Endothelial cell of umbilical vein (primary cell): ENCODE measurements around the gene INPP1. TPM values are rescaled to one million over a fixed set of nuclear protein-coding genes. Genes with fewer than 3 reads are reported as not detected.

Experiments
- BruUV-seq: library from RNA; stranded (reverse); fragments of 400-500 nt; replicated peaks from 2 replicates; lab custom pipeline; 2021; lab: Mats Ljungman, UMichigan
- CTCF ChIA-PET: fragments of 300-600, 350-600 bp; sonication (Branson Sonifier 250); formaldehyde crosslinking; loops from one replicate; lab custom pipeline; 2021; ENCODE audit warnings: antibody characterized with exemption, inconsistent platforms; lab: Charles Lee
- POLR2A ChIA-PET: fragments of 300-600, 350-600 bp; sonication (Branson Sonifier 250); formaldehyde crosslinking; loops from one replicate; lab custom pipeline; 2021; ENCODE audit warnings: antibody characterized with exemption, inconsistent platforms; lab: Charles Lee
- DNase-seq: peaks from one replicate; pipeline ENCODE4 v3.0.0-alpha.2; 2011; ENCODE audit warnings: low read depth, low spot score
- FAIRE-seq: peaks from 2 replicates; lab custom pipeline; 2011; peaks lifted over from hg19 to GRCh38; lab: Jason Lieb, UNC
- H2AFZ ChIP-seq: 2 replicates; pipeline ENCODE4 v1.6.0; 2012; ENCODE audit warnings: low read depth, low read length, control low read depth, inconsistent platforms
- H3K27ac ChIP-seq: 2 replicates; pipeline ENCODE4 v1.5.1; 2011; ENCODE audit warnings: low read depth, mild to moderate bottlenecking, control low read depth, low read length, moderate library complexity; ENCODE audit not compliant: insufficient read depth
- H3K27me3 ChIP-seq, 2 experiments: 2 replicates each; pipeline versions ENCODE4 v1.6.0 to v1.6.1; 2011; ENCODE audit warnings: low read length in 2 of 2, mixed read lengths in 1 of 2; ENCODE audit not compliant: control insufficient read depth in 2 of 2, insufficient read depth in 2 of 2
- H3K36me3 ChIP-seq, 2 experiments: 2 replicates in 1 of 2; 3 replicates in 1 of 2; pipeline ENCODE4 v1.5.1; 2011; ENCODE audit warnings: low read length in 2 of 2, mild to moderate bottlenecking in 1 of 2, moderate library complexity in 1 of 2; ENCODE audit not compliant: control insufficient read depth in 2 of 2, insufficient read depth in 2 of 2; ENCODE audit errors: extremely low read depth in 1 of 2
- H3K4me1 ChIP-seq: 3 replicates; pipeline ENCODE4 v1.5.1; 2011; ENCODE audit warnings: mild to moderate bottlenecking, low read length; ENCODE audit not compliant: control insufficient read depth, insufficient read depth; ENCODE audit errors: extremely low read depth
- H3K4me2 ChIP-seq: 2 replicates; pipeline ENCODE4 v1.6.1; 2011; ENCODE audit warnings: low read length, control low read depth, mixed read lengths; ENCODE audit not compliant: insufficient read depth
- H3K4me3 ChIP-seq, 3 experiments: fragments of 200-600 bp in 1 of 3; sonication (generic), shearing (Covaris generic) in 1 of 3; replicated peaks in 1 of 3; 2 replicates each; pipeline ENCODE4 v1.5.1; 2011 to 2016; ENCODE audit warnings: control low read depth in 3 of 3, low read length in 3 of 3, mild to moderate bottlenecking in 2 of 3, inconsistent platforms in 1 of 3, low read depth in 1 of 3, moderate library complexity in 1 of 3; ENCODE audit not compliant: insufficient read depth in 1 of 3
- H3K79me2 ChIP-seq: 2 replicates; pipeline ENCODE4 v1.6.0; 2012; ENCODE audit warnings: low read length, inconsistent platforms; ENCODE audit not compliant: control insufficient read depth, insufficient read depth
- H3K9ac ChIP-seq: replicated peaks from 2 replicates; pipeline ENCODE3; 2011; ENCODE audit warnings: low read length, control low read depth; ENCODE audit not compliant: insufficient read depth; ENCODE audit errors: extremely low read depth
- H3K9me1 ChIP-seq: replicated peaks from 3 replicates; pipeline ENCODE4 v1.6.0; 2011; ENCODE audit warnings: mild to moderate bottlenecking, low read length; ENCODE audit not compliant: control insufficient read depth, insufficient read depth; ENCODE audit errors: extremely low read depth
- H3K9me3 ChIP-seq: replicated peaks from 2 replicates; pipeline ENCODE4 v1.5.1; 2012; ENCODE audit warnings: low read length, inconsistent platforms; ENCODE audit not compliant: control insufficient read depth, insufficient read depth
- H4K20me1 ChIP-seq: replicated peaks from 2 replicates; pipeline ENCODE3; 2011; ENCODE audit warnings: mild to moderate bottlenecking, low read length; ENCODE audit not compliant: control insufficient read depth, insufficient read depth; ENCODE audit errors: extremely low read depth
- EZH2 ChIP-seq: IDR thresholded peaks from 2 replicates; pipeline ENCODE4 v1.6.1; 2012; ENCODE audit warnings: borderline replicate concordance, low read depth, mild to moderate bottlenecking, moderate library complexity, low read length, inconsistent platforms; ENCODE audit not compliant: severe bottlenecking
- FOS ChIP-seq: IDR thresholded peaks from 2 replicates; pipeline ENCODE4 v1.6.1; 2011; ENCODE audit warnings: mild to moderate bottlenecking, low read length, moderate library complexity, borderline replicate concordance; ENCODE audit not compliant: insufficient read depth
- GATA2 ChIP-seq: IDR thresholded peaks from 2 replicates; pipeline ENCODE4 v1.7.0; 2011; ENCODE audit warnings: low read depth, mild to moderate bottlenecking, moderate library complexity, mixed read lengths, low read length; ENCODE audit not compliant: insufficient read length, insufficient read depth
- JUN ChIP-seq: IDR thresholded peaks from 2 replicates; pipeline ENCODE4 v1.6.1; 2011; ENCODE audit warnings: borderline replicate concordance, low read depth; ENCODE audit not compliant: insufficient read length, insufficient read depth
- MYC ChIP-seq: IDR thresholded peaks from one replicate; pipeline ENCODE4 v1.6.1; 2011; ENCODE audit warnings: mild to moderate bottlenecking, low read depth, low read length
- POLR2A ChIP-seq: IDR thresholded peaks from 2 replicates; pipeline ENCODE4 v1.6.1; 2012; ENCODE audit warnings: low read depth, mild to moderate bottlenecking, control low read depth, low read length
- POLR2AphosphoS5 ChIP-seq: IDR thresholded peaks from 2 replicates; pipeline ENCODE4 v1.6.1; 2012; ENCODE audit warnings: low read depth, mild to moderate bottlenecking, control low read depth, low read length, moderate library complexity; ENCODE audit not compliant: insufficient read depth
- dilution Hi-C: fragments of 300-500 bp; cut with MboI; formaldehyde crosslinking; loops from one replicate; pipeline ENCODE4 v1.15.0; 2019; ENCODE audit warnings: low sequenced_read_pairs; ENCODE audit not compliant: extremely low pct_ligation_motif_present
- intact Hi-C: fragments of 100-400 bp; cut with micrococcal nuclease; formaldehyde crosslinking; loops from one replicate; pipeline ENCODE4 v1.10.0; 2022
- polyA plus RNA-seq, 4 experiments: library from polyadenylated mRNA; depleted of rRNA in 3 of 4; stranded (reverse) in 3 of 4; unstranded in 1 of 4; fragments of >200 nt; gene quantifications; 2 replicates each; pipeline versions ENCODE4 v1.2.1 to v1.2.3, GENCODE V29; 2011 to 2012; ENCODE audit warnings: missing spikeins in 1 of 4
- total RNA-seq: library from RNA; stranded (reverse); gene quantifications from 2 replicates; pipeline ENCODE4 v1.2.3, GENCODE V29; 2021
- TF ChIP-seq, protein P1 (sequence below): IDR thresholded peaks from 2 replicates; pipeline ENCODE4 v1.6.1; 2011; ENCODE audit not compliant: insufficient read depth, insufficient read length
- TF ChIP-seq, protein P2 (sequence below), 2 donors: IDR thresholded peaks; 1 replicate in 1 of 2; 2 replicates in 1 of 2; pipeline ENCODE4 v1.5.1; 2011; ENCODE audit warnings: low read length in 2 of 2, mild to moderate bottlenecking in 2 of 2, moderate library complexity in 2 of 2, control low read depth in 1 of 2, inconsistent platforms in 1 of 2, low read depth in 1 of 2; ENCODE audit not compliant: insufficient read depth in 1 of 2; ENCODE audit errors: extremely low read depth in 1 of 2

Gene INPP1
- total and polyA plus RNA-seq, 2 donors (not counting 3 experiments of a cell fraction or from before 2014, with no cell fraction given), result 10.6 to 36.8 TPM

DNA sequence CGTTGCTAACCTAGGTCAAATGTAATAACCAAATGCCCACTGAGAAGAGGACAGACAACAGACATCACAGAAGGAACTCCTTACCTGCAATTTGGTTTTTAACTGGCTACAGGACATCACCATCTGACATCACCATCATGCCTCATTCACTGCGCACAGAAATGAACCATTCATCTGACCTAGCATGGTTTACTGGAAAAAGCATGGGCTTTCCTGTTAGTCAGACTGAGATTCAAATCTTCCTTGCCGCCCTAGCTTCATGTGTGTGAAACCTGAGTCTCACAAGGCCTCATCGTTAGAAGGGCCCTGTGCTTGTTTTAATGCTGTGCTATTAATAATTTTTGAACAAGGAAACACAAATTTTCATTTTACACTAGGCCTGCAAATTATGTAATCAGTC is 22.7 kb upstream of the INPP1 start:
- intact Hi-C loops, result loop anchor here (1.0 kb wide), 1 partner anchor 560 kb away; the partner anchor contains the start of gene GLS
- dilution Hi-C loops, result no loop called here
- Histone ChIP-seq H3K27me3 (no peaks in the 10 kb centered on the region), H3K4me1 (peaks cover 18% of the 10 kb centered on the region), H3K4me2 (no peak overlapping the region), H3K9me3 (no peaks in the 10 kb centered on the region), H3K79me2 (peaks cover 4% of the 10 kb centered on the region), H3K36me3 (no peaks in the 10 kb centered on the region), H3K9ac (no peak overlapping the region), H3K4me3 (no peak overlapping the region), H4K20me1 (no peaks in the 10 kb centered on the region), H3K9me1 (no peaks in the 10 kb centered on the region), H3K27ac (no peak overlapping the region), H2AFZ (peak overlapping the region; percentile 60)
- ChIA-PET POLR2A (no interaction called here), CTCF (interaction anchor here (1.1 to 3.0 kb wide), 8 partner anchors 8 to 238 kb away, joined by 3 to 25 read pairs (median 10); partner anchors contain the start of gene INPP1)
- no peak for TF ChIP-seq EZH2
- TF ChIP-seq, protein P1, sequence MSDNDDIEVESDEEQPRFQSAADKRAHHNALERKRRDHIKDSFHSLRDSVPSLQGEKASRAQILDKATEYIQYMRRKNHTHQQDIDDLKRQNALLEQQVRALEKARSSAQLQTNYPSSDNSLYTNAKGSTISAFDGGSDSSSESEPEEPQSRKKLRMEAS, result no peak
- TF ChIP-seq GATA2, result no peak
- no peak for TF ChIP-seq JUN
- DNase-seq, result no peak
- FAIRE-seq, result no peak
- no TSS peak for BruUV-seq

DNA sequence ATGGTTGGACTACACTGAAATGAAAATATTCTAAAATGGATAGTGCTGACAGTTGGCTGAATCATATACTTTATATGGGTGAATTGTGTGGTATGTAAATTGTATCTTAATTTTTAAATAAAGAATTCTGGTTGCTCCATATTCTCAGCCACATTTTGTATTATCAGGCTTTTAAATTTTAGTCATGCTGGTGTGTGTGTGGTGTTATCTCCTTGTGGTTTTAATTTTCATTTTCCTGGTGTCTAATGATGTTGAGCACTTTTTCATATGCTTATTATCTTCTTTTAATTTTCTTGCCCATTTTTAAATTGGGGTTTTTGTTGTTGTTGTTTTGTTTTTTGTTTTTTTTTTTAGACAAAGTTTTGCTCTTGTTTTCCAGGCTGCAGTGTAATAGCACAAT is 20.0 kb upstream of the INPP1 start:
- H3K79me2 ChIP-seq, result peaks cover 1% of the 10 kb centered on the region
- dilution Hi-C loops, result no loop called here
- no peaks in the 10 kb centered on the region for H3K9me1 ChIP-seq
- H4K20me1 ChIP-seq, result no peaks in the 10 kb centered on the region
- H2AFZ ChIP-seq, result no peak overlapping the region
- intact Hi-C loops, result no loop called here
- H3K4me2 ChIP-seq, result no peak overlapping the region
- no peak overlapping the region for H3K4me3 ChIP-seq
- H3K36me3 ChIP-seq, result no peaks in the 10 kb centered on the region
- TF ChIP-seq MYC (no peak), EZH2 (no peak), JUN (no peak), GATA2 (no peak), POLR2AphosphoS5 (no peak), POLR2A (no peak), FOS (no peak)
- TF ChIP-seq, protein P1, result no peak
- TF ChIP-seq, protein P2, sequence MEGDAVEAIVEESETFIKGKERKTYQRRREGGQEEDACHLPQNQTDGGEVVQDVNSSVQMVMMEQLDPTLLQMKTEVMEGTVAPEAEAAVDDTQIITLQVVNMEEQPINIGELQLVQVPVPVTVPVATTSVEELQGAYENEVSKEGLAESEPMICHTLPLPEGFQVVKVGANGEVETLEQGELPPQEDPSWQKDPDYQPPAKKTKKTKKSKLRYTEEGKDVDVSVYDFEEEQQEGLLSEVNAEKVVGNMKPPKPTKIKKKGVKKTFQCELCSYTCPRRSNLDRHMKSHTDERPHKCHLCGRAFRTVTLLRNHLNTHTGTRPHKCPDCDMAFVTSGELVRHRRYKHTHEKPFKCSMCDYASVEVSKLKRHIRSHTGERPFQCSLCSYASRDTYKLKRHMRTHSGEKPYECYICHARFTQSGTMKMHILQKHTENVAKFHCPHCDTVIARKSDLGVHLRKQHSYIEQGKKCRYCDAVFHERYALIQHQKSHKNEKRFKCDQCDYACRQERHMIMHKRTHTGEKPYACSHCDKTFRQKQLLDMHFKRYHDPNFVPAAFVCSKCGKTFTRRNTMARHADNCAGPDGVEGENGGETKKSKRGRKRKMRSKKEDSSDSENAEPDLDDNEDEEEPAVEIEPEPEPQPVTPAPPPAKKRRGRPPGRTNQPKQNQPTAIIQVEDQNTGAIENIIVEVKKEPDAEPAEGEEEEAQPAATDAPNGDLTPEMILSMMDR (IDR thresholded peaks at IDR 0.05; ENCODE audit: extremely low read depth in 1 of 2, insufficient read depth in 1 of 2, low read depth in 1 of 2, low read length in 2 of 2), result no peak
- H3K9me3 ChIP-seq, result no peaks in the 10 kb centered on the region
- POLR2A ChIA-PET, result no interaction called here
- BruUV-seq, result no TSS peak
- DNase-seq (no peak), FAIRE-seq (no peak)
- CTCF ChIA-PET, result interaction anchor here (1.2 kb wide), 1 partner anchor 10 kb away, joined by 4 read pairs; no protein-coding TSS in a partner anchor
- peaks cover 16% of the 10 kb centered on the region for H3K4me1 ChIP-seq
- no peaks in the 10 kb centered on the region for H3K27me3 ChIP-seq
- H3K9ac ChIP-seq, result no peak overlapping the region
- no peak overlapping the region for H3K27ac ChIP-seq
